K562 (cell line): ENCODE measurements around the gene TNIP1. TPM values are rescaled to one million over a fixed set of nuclear protein-coding genes. Genes with fewer than 3 reads are reported as not detected.

Experiments used
- ATAC-seq: fragments of 200-7000 bp; cut with Tn5 transposase; 3 replicates; pipeline ENCODE4 v1.9.1; 2020; ENCODE audit warnings: moderate library complexity
- BruUV-seq: library from RNA; stranded (reverse); fragments of 400-500 nt; replicated peaks from 2 replicates; lab custom pipeline; 2021; lab: Mats Ljungman, UMichigan
- CTCF ChIA-PET: fragments of 300-600 bp; formaldehyde crosslinking; extraction: SDS; loops from one replicate; lab custom pipeline; 2021; ENCODE audit warnings: low intra/inter-chr PET ratio; lab: Yijun Ruan, JAX
- POLR2A ChIA-PET: fragments of 300-600, 350-650 bp; sonication (Branson Sonifier 250); formaldehyde crosslinking; extraction: SDS; loops from one replicate; lab custom pipeline; 2021; ENCODE audit warnings: antibody characterized with exemption, inconsistent platforms; lab: Yijun Ruan, JAX
- DNase-seq, 4 experiments: peaks; one replicate each; pipeline versions ENCODE4 v3.0.0 to v3.0.0-alpha.2; 2011 to 2018; ENCODE audit warnings: low spot score in 3 of 4, mixed read lengths in 3 of 4; ENCODE audit errors: extremely low read depth in 1 of 4
- FAIRE-seq: peaks from 2 replicates; lab custom pipeline; 2011; peaks lifted over from hg19 to GRCh38; lab: Jason Lieb, UNC
- H2AFZ ChIP-seq: 2 replicates; pipeline ENCODE4 v1.6.0; 2011; ENCODE audit warnings: low read depth, low read length, control low read depth, inconsistent platforms
- H3K27ac ChIP-seq: fragments of 200-600 bp; 3 replicates; pipeline ENCODE4 v1.8.0; 2011; ENCODE audit warnings: low read depth, mild to moderate bottlenecking, control low read depth, inconsistent platforms, low read length, moderate library complexity, mixed read lengths; ENCODE audit errors: extremely low read depth
- H3K27me3 ChIP-seq, 2 experiments: fragments of 300-600 bp in 1 of 2; 2 replicates in 1 of 2; 3 replicates in 1 of 2; pipeline versions ENCODE4 v1.6.0 to v1.8.0; 2011; ENCODE audit warnings: inconsistent platforms in 2 of 2, low read length in 2 of 2, mild to moderate bottlenecking in 1 of 2, mixed read lengths in 1 of 2, moderate library complexity in 1 of 2; ENCODE audit not compliant: control insufficient read depth in 2 of 2, insufficient read depth in 2 of 2
- H3K36me3 ChIP-seq: fragments of 300-600 bp; 3 replicates; pipeline ENCODE4 v1.8.0; 2011; ENCODE audit warnings: mild to moderate bottlenecking, low read length, inconsistent platforms; ENCODE audit not compliant: control insufficient read depth, insufficient read depth
- H3K4me1 ChIP-seq, 2 experiments: fragments of 200-600 bp in 1 of 2; replicated peaks in 1 of 2; 2 replicates in 1 of 2; 3 replicates in 1 of 2; pipeline versions ENCODE4 v1.5.1 to v1.8.0; 2011; ENCODE audit warnings: inconsistent platforms in 2 of 2, low read length in 2 of 2, mild to moderate bottlenecking in 1 of 2, mixed read lengths in 1 of 2, moderate library complexity in 1 of 2; ENCODE audit not compliant: control insufficient read depth in 2 of 2, insufficient read depth in 2 of 2
- H3K4me2 ChIP-seq: 2 replicates; pipeline ENCODE4 v1.6.1; 2011; ENCODE audit warnings: low read length, control low read depth, inconsistent platforms, mixed read lengths; ENCODE audit not compliant: insufficient read depth
- H3K4me3 ChIP-seq: fragments of 200-600 bp; sonication (generic), shearing (Covaris generic); 2 replicates; pipeline ENCODE4 v1.5.1; 2016; ENCODE audit warnings: control low read depth, inconsistent platforms
- H3K79me2 ChIP-seq: fragments of 200-600 bp; 3 replicates; pipeline ENCODE4 v1.8.0; 2011; ENCODE audit warnings: low read length, inconsistent platforms; ENCODE audit not compliant: control insufficient read depth, insufficient read depth
- H3K9ac ChIP-seq, 2 experiments: 2 replicates each; pipeline versions ENCODE4 v1.6.0 to v1.6.1; 2011; ENCODE audit warnings: low read depth in 2 of 2, low read length in 2 of 2, control low read depth in 1 of 2, inconsistent platforms in 1 of 2, mild to moderate bottlenecking in 1 of 2, mixed read lengths in 1 of 2; ENCODE audit not compliant: insufficient read depth in 1 of 2
- H3K9me1 ChIP-seq: one replicate; pipeline ENCODE4 v1.6.0; 2011; ENCODE audit warnings: inconsistent platforms, mild to moderate bottlenecking, low read length, moderate library complexity; ENCODE audit not compliant: control insufficient read depth, insufficient read depth
- H3K9me3 ChIP-seq: replicated peaks from 2 replicates; pipeline ENCODE4 v1.5.1; 2011; ENCODE audit warnings: low read depth, low read length, inconsistent platforms; ENCODE audit not compliant: control insufficient read depth, insufficient read depth
- H4K20me1 ChIP-seq: replicated peaks from 2 replicates; pipeline ENCODE4 v1.6.1; 2011; ENCODE audit warnings: low read length, inconsistent platforms, mixed read lengths; ENCODE audit not compliant: control insufficient read depth, insufficient read depth
- ATF1 ChIP-seq, 2 experiments: fragments of 450-650 bp in 1 of 2; IDR thresholded peaks; 2 replicates each; pipeline ENCODE4 v1.6.1; 2016; ENCODE audit warnings: missing compliant biosample characterization in 1 of 2, missing genetic modification characterization in 1 of 2
- NCOA6 ChIP-seq: fragments of 450-650 bp; IDR thresholded peaks from 2 replicates; pipeline ENCODE4 v1.6.1; 2017; ENCODE audit warnings: mild to moderate bottlenecking
- SRSF3 ChIP-seq: fragments of 200-400 bp; formaldehyde crosslinking; IDR thresholded peaks from 2 replicates; pipeline ENCODE4 v1.6.1; 2016; ENCODE audit warnings: mild to moderate bottlenecking, low read length, moderate library complexity; ENCODE audit not compliant: insufficient read depth
- TEAD2 ChIP-seq: fragments of 450-650 bp; IDR thresholded peaks from 2 replicates; pipeline ENCODE4 v1.6.1; 2016; ENCODE audit warnings: missing genetic modification characterization, control low read depth, missing compliant biosample characterization
- ZC3H11A ChIP-seq: IDR thresholded peaks from 2 replicates; pipeline ENCODE4 v1.6.1; 2012; ENCODE audit warnings: low read depth, low read length, improper control_type of control experiment
- ZNF583 ChIP-seq: fragments of 250-450 bp; sonication (Bioruptor Pico); IDR thresholded peaks from 2 replicates; pipeline ENCODE4 v1.4.0; 2020
- ZNF830 ChIP-seq: fragments of 250-450 bp; sonication (Bioruptor Pico); IDR thresholded peaks from 2 replicates; pipeline ENCODE4 v1.5.0; 2021; ENCODE audit warnings: mild to moderate bottlenecking
- WGBS: fragments of 100-300 bp; shearing (Covaris generic); methylation state at CpG from one replicate; pipeline ENCODE4 v1.1.6; 2016; ENCODE audit warnings: low coverage, mixed read lengths; ENCODE audit not compliant: insufficient coverage; ENCODE audit errors: missing lambda C conversion rate; 5-methylcytosine and 5-hydroxymethylcytosine counted together
- in situ Hi-C: fragments of 300-500 bp; cut with MboI; formaldehyde crosslinking; loops from 4 replicates; pipeline ENCODE4 v1.15.0; 2018; ENCODE audit warnings: inconsistent platforms, mixed read lengths
- intact Hi-C: fragments of 100-400 bp; cut with micrococcal nuclease; formaldehyde crosslinking; loops from 2 replicates; pipeline ENCODE4 v1.14.2; 2022
- polyA plus RNA-seq, 8 experiments: library from polyadenylated mRNA; depleted of rRNA in 4 of 8; stranded (reverse) in 5 of 8; unstranded in 3 of 8; fragments of >200 nt; fragmentation: Nextera tagmentation in 2 of 8; fragmentation: Illumina TruSeq in 1 of 8; extraction: Ambion mirVana in 2 of 8; extraction: Trizol in 1 of 8; gene quantifications; 2 replicates each; pipeline versions ENCODE4 v1.2.1 to v1.2.3, GENCODE V29; 2011 to 2014; ENCODE audit warnings: inconsistent platforms in 1 of 8, missing spikeins in 1 of 8
- total RNA-seq, 7 experiments: library from RNA; depleted of rRNA in 6 of 7; stranded (reverse); fragments of >200 nt in 6 of 7; fragmentation: Illumina TruSeq in 2 of 7; extraction: Trizol in 2 of 7; gene quantifications; 2 replicates each; pipeline versions ENCODE4 v1.2.1 to v1.2.3, GENCODE V29; 2011 to 2021; ENCODE audit warnings: low replicate concordance in 1 of 7
- TF ChIP-seq, protein P1 (sequence below): sonication (generic); formaldehyde crosslinking; IDR thresholded peaks from 2 replicates; pipeline ENCODE4 v1.8.1; 2023; ENCODE audit warnings: mild to moderate bottlenecking, missing genetic modification reagents
- TF ChIP-seq, protein P2 (sequence below): fragments of 200-800 bp; sonication (Bioruptor generic); IDR thresholded peaks from 2 replicates; pipeline ENCODE4 v1.6.1; 2017; ENCODE audit warnings: missing genetic modification characterization, missing compliant biosample characterization

The TNIP1 gene
- total and polyA plus RNA-seq, 9 of the 15 experiments (the other 6 are each of a cell fraction or from before 2014, with no cell fraction given) = 0.46 to 41.0 (median 24.6) TPM

DNA sequence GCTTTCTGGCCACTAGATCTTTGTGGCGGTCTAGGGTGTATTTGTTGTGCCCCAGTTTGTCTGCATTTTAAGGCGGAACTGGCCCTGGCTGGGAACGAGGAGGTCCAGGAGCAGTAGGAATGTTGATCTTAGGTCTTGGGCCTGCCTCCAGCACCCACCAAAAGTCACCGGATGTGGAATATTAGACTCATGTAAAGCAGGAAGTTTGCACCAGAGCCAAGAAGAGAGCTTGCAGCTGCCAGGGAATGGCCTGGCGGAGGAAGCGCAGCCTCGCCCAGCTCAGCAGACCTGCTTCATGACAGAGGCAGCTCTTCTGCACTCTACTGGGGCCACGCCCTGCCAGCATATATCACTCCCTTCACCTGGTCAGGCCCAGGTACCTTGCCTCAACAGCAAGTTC lies 57.2 kb downstream of the TNIP1 start:
- Histone ChIP-seq H3K79me2 (no peaks in the 10 kb centered on the region), H3K4me2 (peak overlapping the region; percentile 51), H3K4me3 (no peak overlapping the region), H3K9me1 (no peaks in the 10 kb centered on the region), H4K20me1 (no peaks in the 10 kb centered on the region), H2AFZ (peak overlapping the region; percentile 82), H3K27ac (peak overlapping the region; percentile 78), H3K9ac (peak overlapping the region; percentile 35 to 58; a peak in 2 of 4 replicates), H3K9me3 (no peaks in the 10 kb centered on the region), H3K27me3 (no peaks in the 10 kb centered on the region), H3K36me3 (peaks cover 9% of the 10 kb centered on the region; the same call in 2 of the 3 replicates), H3K4me1 (peaks cover 33 to 36% of the 10 kb centered on the region in 2 experiments)
- in situ Hi-C loops = no loop called here
- 74% methylated on average over 8 of the region's 8 CpGs for WGBS
- ChIA-PET POLR2A (no interaction called here), CTCF (no interaction called here)
- no TSS peak for BruUV-seq
- peak in 3 of 4 experiments; percentile 23 to 38 (median 36) for DNase-seq
- intact Hi-C loops = no loop called here
- TF ChIP-seq ZNF583 (CRISPR knock-in tag) (0 out of 2 replicates have a peak, but pooled peaks have one; percentile 65), SRSF3 (no peak), ZC3H11A (no peak), NCOA6 (no peak), TEAD2 (no peak), ATF1 (CRISPR knock-in tag; IDR thresholded peaks at IDR 0.05) (no peak), ATF1 (tag; IDR thresholded peaks at IDR 0.05) (no peak), ZNF830 (CRISPR knock-in tag) (no peak)
- TF ChIP-seq, protein P1, sequence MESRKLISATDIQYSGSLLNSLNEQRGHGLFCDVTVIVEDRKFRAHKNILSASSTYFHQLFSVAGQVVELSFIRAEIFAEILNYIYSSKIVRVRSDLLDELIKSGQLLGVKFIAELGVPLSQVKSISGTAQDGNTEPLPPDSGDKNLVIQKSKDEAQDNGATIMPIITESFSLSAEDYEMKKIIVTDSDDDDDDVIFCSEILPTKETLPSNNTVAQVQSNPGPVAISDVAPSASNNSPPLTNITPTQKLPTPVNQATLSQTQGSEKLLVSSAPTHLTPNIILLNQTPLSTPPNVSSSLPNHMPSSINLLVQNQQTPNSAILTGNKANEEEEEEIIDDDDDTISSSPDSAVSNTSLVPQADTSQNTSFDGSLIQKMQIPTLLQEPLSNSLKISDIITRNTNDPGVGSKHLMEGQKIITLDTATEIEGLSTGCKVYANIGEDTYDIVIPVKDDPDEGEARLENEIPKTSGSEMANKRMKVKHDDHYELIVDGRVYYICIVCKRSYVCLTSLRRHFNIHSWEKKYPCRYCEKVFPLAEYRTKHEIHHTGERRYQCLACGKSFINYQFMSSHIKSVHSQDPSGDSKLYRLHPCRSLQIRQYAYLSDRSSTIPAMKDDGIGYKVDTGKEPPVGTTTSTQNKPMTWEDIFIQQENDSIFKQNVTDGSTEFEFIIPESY (CRISPR knock-in tag) = peak; percentile 75; the same call in 1 of the 2 replicates
- TF ChIP-seq, protein P2, sequence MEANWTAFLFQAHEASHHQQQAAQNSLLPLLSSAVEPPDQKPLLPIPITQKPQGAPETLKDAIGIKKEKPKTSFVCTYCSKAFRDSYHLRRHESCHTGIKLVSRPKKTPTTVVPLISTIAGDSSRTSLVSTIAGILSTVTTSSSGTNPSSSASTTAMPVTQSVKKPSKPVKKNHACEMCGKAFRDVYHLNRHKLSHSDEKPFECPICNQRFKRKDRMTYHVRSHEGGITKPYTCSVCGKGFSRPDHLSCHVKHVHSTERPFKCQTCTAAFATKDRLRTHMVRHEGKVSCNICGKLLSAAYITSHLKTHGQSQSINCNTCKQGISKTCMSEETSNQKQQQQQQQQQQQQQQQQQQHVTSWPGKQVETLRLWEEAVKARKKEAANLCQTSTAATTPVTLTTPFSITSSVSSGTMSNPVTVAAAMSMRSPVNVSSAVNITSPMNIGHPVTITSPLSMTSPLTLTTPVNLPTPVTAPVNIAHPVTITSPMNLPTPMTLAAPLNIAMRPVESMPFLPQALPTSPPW (CRISPR knock-in tag) = 0 out of 2 replicates have a peak, but pooled peaks have one; percentile 8
- ATAC-seq = peak; percentile 19
- no peak for FAIRE-seq
